ENCODE measurements around the gene LGALS3BP. TPM values are rescaled to one million over a fixed set of nuclear protein-coding genes. Genes with fewer than 3 reads are reported as not detected.
A peak's percentile ranks its signal among the peaks of the same experiment; 100 is the strongest.

LGALS3BP gene
- total and polyA plus RNA-seq, 4 donors, result 66.0 to 224 (median 79.2) TPM

GRCh38 chr17:79010304-79010646 is 30.6 kb upstream of the LGALS3BP start:
- Histone ChIP-seq H3K36me3 (ENCODE audit: control insufficient read depth in 4 of 4, insufficient read depth in 3 of 4, low read depth in 1 of 4, low read length in 3 of 4) (no peaks in the 10 kb centered on the region), H3K9ac (ENCODE audit: low read depth in 1 of 2, low read length in 2 of 2) (peak overlapping the region; percentile 21 to 89), H3K4me3 (ENCODE audit: low read depth in 1 of 3, low read length in 3 of 3) (peak overlapping the region in 2 of 3 donors; percentile 59 to 69), H3K9me3 (ENCODE audit: control insufficient read depth in 4 of 4, low read length in 3 of 4) (no peaks in the 10 kb centered on the region), H3K4me1 (ENCODE audit: control insufficient read depth in 4 of 4, insufficient read depth in 4 of 4, low read length in 3 of 4) (peaks cover 0 to 30% (median 10%) of the 10 kb centered on the region in 4 donors), H3K27me3 (ENCODE audit: control insufficient read depth in 4 of 4, insufficient read depth in 4 of 4, low read length in 3 of 4) (no peaks in the 10 kb centered on the region), H3K27ac (ENCODE audit: low read depth in 1 of 2, low read length in 2 of 2) (peak overlapping the region; percentile 73 to 83)
- WGBS, result 71% methylated on average over 7 of the region's 7 CpGs
- TF ChIP-seq MAX (IDR thresholded peaks at IDR 0.05) (no peak), HNF4A (conservative IDR thresholded peaks at IDR 0.05) (no peak), EGR1 (IDR thresholded peaks at IDR 0.05; ENCODE audit: low read depth in 2 of 2) (no peak), YY1 (IDR thresholded peaks at IDR 0.05) (no peak), ZBTB33 (IDR thresholded peaks at IDR 0.05) (no peak), RXRA (IDR thresholded peaks at IDR 0.05) (no peak), JUND (IDR thresholded peaks at IDR 0.05) (no peak), CTCF (IDR thresholded peaks at IDR 0.05; ENCODE audit: low read depth, low read length, missing input control) (no peak), FOXA2 (IDR thresholded peaks at IDR 0.05) (no peak), HNF4G (IDR thresholded peaks at IDR 0.05) (no peak), SP1 (IDR thresholded peaks at IDR 0.05) (no peak), FOXA1 (IDR thresholded peaks at IDR 0.05) (no peak), TAF1 (conservative IDR thresholded peaks at IDR 0.05) (no peak), NR2F2 (IDR thresholded peaks at IDR 0.05) (no peak), ATF3 (IDR thresholded peaks at IDR 0.05) (no peak), RAD21 (IDR thresholded peaks at IDR 0.05) (no peak), GABPA (IDR thresholded peaks at IDR 0.05 in 1 of 2, conservative IDR thresholded peaks at IDR 0.05 in 1 of 2) (no peak)
- no peak for DNase-seq (ENCODE audit: low spot score)

GRCh38 chr17:79009397-79010303 is 29.9 kb upstream of the LGALS3BP start, which contains the start of gene CANT1:
TSS of gene CANT1 (minus strand) at chr17:79009764. CDS start at chr17:78997622, 12,142 bp downstream.
- H3K36me3 ChIP-seq (ENCODE audit: control insufficient read depth in 4 of 4, insufficient read depth in 3 of 4, low read depth in 1 of 4, low read length in 3 of 4), result no peaks in the 10 kb centered on the region
- H3K27me3 ChIP-seq (ENCODE audit: control insufficient read depth in 4 of 4, insufficient read depth in 4 of 4, low read length in 3 of 4), result no peaks in the 10 kb centered on the region
- peak within 1 kb of the TSS; percentile 73 to 83 for H3K27ac ChIP-seq (ENCODE audit: low read depth in 1 of 2, low read length in 2 of 2)
- peak within 1 kb of the TSS; percentile 59 to 98 (median 91) for H3K4me3 ChIP-seq (ENCODE audit: low read depth in 1 of 3, low read length in 3 of 3)
- H3K9me3 ChIP-seq (ENCODE audit: control insufficient read depth in 4 of 4, low read length in 3 of 4), result no peaks in the 10 kb centered on the region
- WGBS, result 2% methylated on average over 73 of the region's 73 CpGs
- peaks cover 0 to 30% (median 10%) of the 10 kb centered on the region in 4 donors for H3K4me1 ChIP-seq (ENCODE audit: control insufficient read depth in 4 of 4, insufficient read depth in 4 of 4, low read length in 3 of 4)
- peak; percentile 86 for DNase-seq (ENCODE audit: low spot score)
- H3K9ac ChIP-seq (ENCODE audit: low read depth in 1 of 2, low read length in 2 of 2), result peak within 1 kb of the TSS; percentile 83 to 89
- TF ChIP-seq REST (IDR thresholded peaks at IDR 0.05), result no peak
- TF ChIP-seq SP1 (IDR thresholded peaks at IDR 0.05), result no peak
- TF ChIP-seq HNF4A (conservative IDR thresholded peaks at IDR 0.05), result no peak
- TF ChIP-seq JUND (IDR thresholded peaks at IDR 0.05), result no peak
- TF ChIP-seq CTCF (IDR thresholded peaks at IDR 0.05; ENCODE audit: low read depth, low read length, missing input control), result no peak
- TF ChIP-seq MAX (IDR thresholded peaks at IDR 0.05), result no peak
- TF ChIP-seq GABPA (IDR thresholded peaks at IDR 0.05 in 1 of 2, conservative IDR thresholded peaks at IDR 0.05 in 1 of 2), result peak in 1 of 2 donors; percentile 62
- no peak for TF ChIP-seq RAD21 (IDR thresholded peaks at IDR 0.05)
- no peak for TF ChIP-seq FOXA1 (IDR thresholded peaks at IDR 0.05)
- TF ChIP-seq NR2F2 (IDR thresholded peaks at IDR 0.05), result peak; percentile 32
- no peak for TF ChIP-seq ATF3 (IDR thresholded peaks at IDR 0.05)
